ENCODE results near the gene MRPL34. TPM values are rescaled to one million over a fixed set of nuclear protein-coding genes. Genes with fewer than 3 reads are reported as not detected.
A peak's percentile ranks its signal among the peaks of the same experiment; 100 is the strongest.

Gene MRPL34
- total RNA-seq, 1 experiment from 2014 or later = 65.8 TPM

DNA sequence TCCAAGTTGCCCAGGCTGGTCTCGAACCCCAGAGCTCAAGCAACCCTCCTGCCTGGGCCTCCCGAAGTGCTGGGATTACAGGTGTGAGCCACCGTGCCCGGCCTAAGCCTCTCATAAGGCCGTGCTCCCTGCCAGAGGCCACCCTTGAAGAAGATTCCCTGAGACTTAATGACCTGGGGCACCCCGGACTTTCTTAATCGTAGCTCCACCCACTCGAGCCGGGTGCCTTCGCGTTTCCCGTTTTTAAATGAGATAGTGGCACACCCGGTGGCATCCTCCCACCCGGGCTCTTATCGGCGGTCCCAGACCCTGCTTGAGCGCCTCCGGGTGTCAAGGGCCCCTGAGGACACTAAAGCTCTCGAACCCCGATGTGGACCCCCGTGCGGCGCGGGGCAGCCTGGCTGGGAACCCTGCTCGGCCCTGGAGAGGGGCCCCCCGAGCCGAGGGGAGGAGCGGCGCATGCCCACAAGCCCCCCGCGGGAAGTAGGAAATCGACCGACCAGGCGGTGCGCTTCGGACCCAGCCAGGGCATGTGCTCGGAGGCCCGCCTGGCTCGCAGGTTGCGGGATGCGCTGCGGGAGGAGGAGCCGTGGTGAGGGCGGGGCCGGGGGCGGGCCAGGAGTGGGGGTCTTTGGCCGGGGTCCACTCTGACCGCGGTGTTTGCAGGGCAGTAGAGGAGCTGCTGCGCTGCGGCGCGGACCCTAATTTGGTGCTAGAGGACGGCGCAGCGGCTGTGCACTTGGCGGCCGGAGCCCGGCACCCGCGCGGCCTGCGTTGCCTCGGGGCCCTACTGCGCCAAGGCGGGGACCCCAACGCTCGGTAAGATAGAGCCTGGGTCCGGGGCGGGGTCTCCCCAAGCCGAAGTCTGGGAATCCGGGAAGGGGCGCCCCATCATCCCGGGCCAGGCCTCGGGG lies 24.0 kb upstream of the MRPL34 start, which contains the start of gene ANKLE1:
Gene ANKLE1, plus strand, starts transcription at position 511 of the 914 bp plus-strand sequence. Its CDS starts 20 bp downstream, at position 531.
- peak within 1 kb of the TSS; percentile 61 for H3K4me3 Mint-ChIP-seq (ENCODE audit: unreplicated experiment)
- CTCF ChIA-PET = interaction anchor here (0.6 to 5.6 kb wide), 15 partner anchors 8 to 312 kb away, joined by 3 to 44 read pairs (median 4); partner anchors contain the start of gene BABAM1
- H3K27ac Mint-ChIP-seq (ENCODE audit: low read depth, unreplicated experiment) = no peak within 1 kb of the TSS
- no peaks in the 10 kb centered on the region for H3K9me3 Mint-ChIP-seq (ENCODE audit: unreplicated experiment)
- TF ChIP-seq, protein P1, sequence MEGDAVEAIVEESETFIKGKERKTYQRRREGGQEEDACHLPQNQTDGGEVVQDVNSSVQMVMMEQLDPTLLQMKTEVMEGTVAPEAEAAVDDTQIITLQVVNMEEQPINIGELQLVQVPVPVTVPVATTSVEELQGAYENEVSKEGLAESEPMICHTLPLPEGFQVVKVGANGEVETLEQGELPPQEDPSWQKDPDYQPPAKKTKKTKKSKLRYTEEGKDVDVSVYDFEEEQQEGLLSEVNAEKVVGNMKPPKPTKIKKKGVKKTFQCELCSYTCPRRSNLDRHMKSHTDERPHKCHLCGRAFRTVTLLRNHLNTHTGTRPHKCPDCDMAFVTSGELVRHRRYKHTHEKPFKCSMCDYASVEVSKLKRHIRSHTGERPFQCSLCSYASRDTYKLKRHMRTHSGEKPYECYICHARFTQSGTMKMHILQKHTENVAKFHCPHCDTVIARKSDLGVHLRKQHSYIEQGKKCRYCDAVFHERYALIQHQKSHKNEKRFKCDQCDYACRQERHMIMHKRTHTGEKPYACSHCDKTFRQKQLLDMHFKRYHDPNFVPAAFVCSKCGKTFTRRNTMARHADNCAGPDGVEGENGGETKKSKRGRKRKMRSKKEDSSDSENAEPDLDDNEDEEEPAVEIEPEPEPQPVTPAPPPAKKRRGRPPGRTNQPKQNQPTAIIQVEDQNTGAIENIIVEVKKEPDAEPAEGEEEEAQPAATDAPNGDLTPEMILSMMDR (IDR thresholded peaks at IDR 0.05; ENCODE audit: unreplicated experiment) = no peak
- no TSS peak for BruUV-seq (replicated peaks)
- no peaks in the 10 kb centered on the region for H3K4me1 Mint-ChIP-seq (ENCODE audit: insufficient read depth, unreplicated experiment)
- no peaks in the 10 kb centered on the region for H3K27me3 Mint-ChIP-seq (ENCODE audit: insufficient read depth, unreplicated experiment)
- no peak for DNase-seq (ENCODE audit: unreplicated experiment)
- intact Hi-C loops (cut with micrococcal nuclease) = loop anchor here (1.0 to 5.0 kb wide), 3 partner anchors 76 to 504 kb away; no protein-coding TSS in a partner anchor
- peaks cover 9% of the 10 kb centered on the region for H3K36me3 Mint-ChIP-seq (ENCODE audit: insufficient read depth, unreplicated experiment)
- POLR2A ChIA-PET = interaction anchor here (3.3 kb wide), 1 partner anchor 14 kb away, joined by 13 read pairs; the partner anchor contains the start of gene BABAM1

DNA sequence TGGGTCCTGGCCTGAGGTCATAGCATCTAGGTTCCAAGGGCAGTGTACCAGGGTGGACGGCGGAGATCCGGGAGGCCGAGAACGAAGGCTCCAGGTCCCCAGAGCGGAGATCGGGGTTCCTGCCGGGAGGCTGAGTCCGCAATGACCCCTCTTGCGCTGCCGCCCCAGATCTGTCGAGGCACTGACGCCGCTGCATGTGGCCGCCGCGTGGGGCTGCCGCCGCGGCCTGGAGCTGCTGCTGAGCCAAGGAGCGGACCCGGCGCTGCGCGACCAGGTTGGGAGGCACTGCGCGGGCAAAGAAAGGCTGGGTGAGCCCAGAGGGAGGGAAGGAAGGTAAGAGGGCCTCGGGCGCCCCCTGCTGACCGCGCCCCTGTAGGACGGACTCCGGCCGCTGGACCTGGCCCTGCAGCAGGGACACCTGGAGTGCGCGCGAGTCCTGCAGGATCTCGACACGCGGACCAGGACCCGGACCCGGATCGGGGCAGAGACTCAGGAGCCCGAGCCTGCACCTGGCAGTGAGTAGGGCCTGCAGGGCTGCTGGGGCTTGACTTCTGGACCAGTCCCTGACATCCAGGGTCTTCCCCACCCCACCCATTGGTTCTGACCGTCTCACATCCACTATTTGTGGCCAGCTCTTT lies 23.1 kb upstream of the MRPL34 start:
- Mint-ChIP-seq H3K27me3 (ENCODE audit: insufficient read depth, unreplicated experiment) (no peaks in the 10 kb centered on the region), H3K9me3 (ENCODE audit: unreplicated experiment) (no peaks in the 10 kb centered on the region), H3K4me1 (ENCODE audit: insufficient read depth, unreplicated experiment) (no peaks in the 10 kb centered on the region), H3K36me3 (ENCODE audit: insufficient read depth, unreplicated experiment) (peaks cover 1% of the 10 kb centered on the region), H3K4me3 (ENCODE audit: unreplicated experiment) (peak overlapping the region; percentile 61), H3K27ac (ENCODE audit: low read depth, unreplicated experiment) (no peak overlapping the region)
- TF ChIP-seq, protein P1 (IDR thresholded peaks at IDR 0.05; ENCODE audit: unreplicated experiment) = peak; percentile 88
- peak; percentile 88 for DNase-seq (ENCODE audit: unreplicated experiment)
- intact Hi-C loops (cut with micrococcal nuclease) = loop anchor here (1.0 to 5.0 kb wide), 3 partner anchors 77 to 505 kb away; no protein-coding TSS in a partner anchor
- BruUV-seq (replicated peaks) = no TSS peak
- ChIA-PET CTCF (interaction anchor here (0.6 to 5.6 kb wide), 20 partner anchors 9 to 563 kb away, joined by 3 to 44 read pairs (median 4); partner anchors contain the start of genes BABAM1 and NWD1), POLR2A (interaction anchor here (0.6 to 1.2 kb wide), 2 partner anchors 177 to 206 kb away, joined by 3 to 4 read pairs; no protein-coding TSS in a partner anchor)

DNA sequence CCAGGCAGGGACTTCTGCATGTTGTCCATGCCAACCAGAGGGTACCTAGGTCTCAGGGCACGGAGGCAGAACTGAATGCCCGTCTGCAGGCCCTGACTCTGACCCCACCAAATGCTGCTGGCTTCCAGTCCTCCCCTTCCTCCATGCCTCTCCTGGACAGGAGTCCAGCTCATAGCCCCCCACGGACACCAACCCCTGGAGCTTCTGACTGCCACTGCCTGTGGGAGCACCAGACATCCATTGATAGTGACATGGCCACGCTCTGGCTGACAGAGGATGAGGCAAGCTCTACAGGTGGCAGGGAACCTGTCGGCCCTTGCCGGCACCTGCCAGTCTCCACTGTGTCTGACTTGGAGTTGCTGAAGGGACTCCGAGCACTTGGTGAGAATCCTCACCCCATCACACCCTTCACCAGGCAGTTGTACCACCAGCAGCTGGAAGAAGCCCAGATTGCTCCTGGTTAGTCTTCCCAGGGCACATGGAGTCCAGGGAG lies 22.1 kb upstream of the MRPL34 start:
- no peak overlapping the region for H3K4me3 Mint-ChIP-seq (ENCODE audit: unreplicated experiment)
- CTCF ChIA-PET = interaction anchor here (0.6 to 5.6 kb wide), 19 partner anchors 9 to 416 kb away, joined by 3 to 44 read pairs (median 4); partner anchors contain the start of gene BABAM1
- no peak overlapping the region for H3K27ac Mint-ChIP-seq (ENCODE audit: low read depth, unreplicated experiment)
- DNase-seq (ENCODE audit: unreplicated experiment) = no peak
- no peaks in the 10 kb centered on the region for H3K4me1 Mint-ChIP-seq (ENCODE audit: insufficient read depth, unreplicated experiment)
- H3K27me3 Mint-ChIP-seq (ENCODE audit: insufficient read depth, unreplicated experiment) = no peaks in the 10 kb centered on the region
- no TSS peak for BruUV-seq (replicated peaks)
- no peaks in the 10 kb centered on the region for H3K9me3 Mint-ChIP-seq (ENCODE audit: unreplicated experiment)
- POLR2A ChIA-PET = interaction anchor here (0.6 to 1.7 kb wide), 3 partner anchors 10 to 207 kb away, joined by 3 to 4 read pairs (median 3); no protein-coding TSS in a partner anchor
- H3K36me3 Mint-ChIP-seq (ENCODE audit: insufficient read depth, unreplicated experiment) = no peaks in the 10 kb centered on the region
- TF ChIP-seq, protein P1 (IDR thresholded peaks at IDR 0.05; ENCODE audit: unreplicated experiment) = no peak
- intact Hi-C loops (cut with micrococcal nuclease) = loop anchor here (5.0 kb wide), 1 partner anchor 506 kb away; no protein-coding TSS in a partner anchor
